DND-41 (cell line): Measurements from ENCODE around the gene RGS11.

Experiments used
- EZH2 ChIP-seq: IDR thresholded peaks from 3 replicates; pipeline ENCODE4 v1.6.1; 2012; ENCODE audit warnings: borderline replicate concordance, low read depth, mild to moderate bottlenecking, moderate library complexity, low read length, inconsistent platforms; ENCODE audit not compliant: severe bottlenecking
- TF ChIP-seq, protein P1 (sequence below): IDR thresholded peaks from 2 replicates; pipeline ENCODE4 v1.5.1; 2012; ENCODE audit warnings: borderline replicate concordance, low read length, moderate library complexity, mild to moderate bottlenecking; ENCODE audit not compliant: poor library complexity, severe bottlenecking; ENCODE audit errors: extremely low read depth

DNA sequence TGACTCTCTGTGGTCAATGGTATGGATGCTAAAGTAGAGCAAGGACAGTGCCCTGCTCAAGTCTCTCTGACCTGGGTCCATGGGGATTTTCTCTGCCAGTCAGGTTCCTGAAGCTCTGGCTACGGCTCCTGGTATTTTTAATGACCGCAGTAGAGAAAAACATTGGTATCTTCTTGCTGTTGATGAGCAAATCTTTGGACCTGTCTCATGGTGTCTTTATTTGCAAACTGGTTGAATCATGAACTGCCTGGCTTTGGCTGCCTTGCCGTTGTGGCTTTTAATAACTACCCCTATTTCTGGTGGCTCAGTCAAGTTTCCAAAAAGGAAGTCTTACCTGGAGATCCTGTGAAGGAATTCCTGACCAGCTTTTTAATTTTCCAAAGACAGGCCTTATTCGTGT, 32.4 kb downstream of the RGS11 start:
- TF ChIP-seq, protein P1, sequence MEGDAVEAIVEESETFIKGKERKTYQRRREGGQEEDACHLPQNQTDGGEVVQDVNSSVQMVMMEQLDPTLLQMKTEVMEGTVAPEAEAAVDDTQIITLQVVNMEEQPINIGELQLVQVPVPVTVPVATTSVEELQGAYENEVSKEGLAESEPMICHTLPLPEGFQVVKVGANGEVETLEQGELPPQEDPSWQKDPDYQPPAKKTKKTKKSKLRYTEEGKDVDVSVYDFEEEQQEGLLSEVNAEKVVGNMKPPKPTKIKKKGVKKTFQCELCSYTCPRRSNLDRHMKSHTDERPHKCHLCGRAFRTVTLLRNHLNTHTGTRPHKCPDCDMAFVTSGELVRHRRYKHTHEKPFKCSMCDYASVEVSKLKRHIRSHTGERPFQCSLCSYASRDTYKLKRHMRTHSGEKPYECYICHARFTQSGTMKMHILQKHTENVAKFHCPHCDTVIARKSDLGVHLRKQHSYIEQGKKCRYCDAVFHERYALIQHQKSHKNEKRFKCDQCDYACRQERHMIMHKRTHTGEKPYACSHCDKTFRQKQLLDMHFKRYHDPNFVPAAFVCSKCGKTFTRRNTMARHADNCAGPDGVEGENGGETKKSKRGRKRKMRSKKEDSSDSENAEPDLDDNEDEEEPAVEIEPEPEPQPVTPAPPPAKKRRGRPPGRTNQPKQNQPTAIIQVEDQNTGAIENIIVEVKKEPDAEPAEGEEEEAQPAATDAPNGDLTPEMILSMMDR = no peak
- TF ChIP-seq EZH2 = no peak
